SK-N-SH treated with all-trans-retinoic acid at 6 μM for 48 hours (cell line): ENCODE measurements around the gene KRTAP10-3.

Experiments used
- ATAC-seq: fragments of 200-7000 bp; cut with Tn5 transposase; 3 replicates; pipeline ENCODE4 v1.9.1; 2020; ENCODE audit warnings: mild to moderate bottlenecking, moderate library complexity
- ARNTL ChIP-seq: fragments of 450-650 bp; formaldehyde crosslinking; IDR thresholded peaks from 2 replicates; pipeline ENCODE4 v1.5.0; 2020; ENCODE audit warnings: low read depth, mild to moderate bottlenecking, moderate library complexity, borderline replicate concordance
- BACH2 ChIP-seq: fragments of 250-450 bp; sonication (Bioruptor Pico); IDR thresholded peaks from 2 replicates; pipeline ENCODE4 v1.9.0; 2021; ENCODE audit warnings: mild to moderate bottlenecking, borderline replicate concordance
- CREB5 ChIP-seq: fragments of 250-450 bp; sonication (Bioruptor Pico); IDR thresholded peaks from 2 replicates; pipeline ENCODE4 v1.5.1; 2020; ENCODE audit warnings: low read depth, mild to moderate bottlenecking, moderate library complexity
- CSDC2 ChIP-seq: fragments of 250-450 bp; sonication (Bioruptor Pico); IDR thresholded peaks from 2 replicates; pipeline ENCODE4 v1.5.0; 2020; ENCODE audit warnings: mild to moderate bottlenecking, moderate library complexity
- ESRRG ChIP-seq: fragments of 250-450 bp; sonication (Bioruptor Pico); IDR thresholded peaks from 2 replicates; pipeline ENCODE4 v1.6.1; 2021; ENCODE audit warnings: mild to moderate bottlenecking
- ISL1 ChIP-seq: fragments of 250-450 bp; sonication (Bioruptor Pico); IDR thresholded peaks from 2 replicates; pipeline ENCODE4 v2.1.2; 2022; ENCODE audit warnings: mild to moderate bottlenecking, moderate library complexity
- OSR1 ChIP-seq: fragments of 250-450 bp; sonication (Bioruptor Pico); IDR thresholded peaks from 2 replicates; pipeline ENCODE4 v1.8.0; 2022; ENCODE audit warnings: moderate library complexity, mild to moderate bottlenecking, inconsistent platforms
- PPARA ChIP-seq: fragments of 250-450 bp; sonication (Bioruptor Pico); IDR thresholded peaks from 2 replicates; pipeline ENCODE4 v1.5.0; 2020; ENCODE audit warnings: mild to moderate bottlenecking, borderline replicate concordance
- RARB ChIP-seq: fragments of 250-450 bp; sonication (Bioruptor Pico); IDR thresholded peaks from 2 replicates; pipeline ENCODE4 v1.8.0; 2021; ENCODE audit warnings: mild to moderate bottlenecking, moderate library complexity
- SNAI2 ChIP-seq: fragments of 250-450 bp; sonication (Bioruptor Pico); IDR thresholded peaks from 2 replicates; pipeline ENCODE4 v1.5.0; 2020; ENCODE audit warnings: mild to moderate bottlenecking, moderate library complexity
- TCF4 ChIP-seq: fragments of 250-450 bp; sonication (Bioruptor Pico); IDR thresholded peaks from 2 replicates; pipeline ENCODE4 v1.8.0; 2021; ENCODE audit warnings: mild to moderate bottlenecking, moderate library complexity, borderline replicate concordance
- TOX ChIP-seq: fragments of 250-450 bp; sonication (Bioruptor Pico); IDR thresholded peaks from 2 replicates; pipeline ENCODE4 v1.8.0; 2021; ENCODE audit warnings: mild to moderate bottlenecking, moderate library complexity, borderline replicate concordance
- TSHZ2 ChIP-seq: fragments of 250-450 bp; sonication (Bioruptor Pico); IDR thresholded peaks from 2 replicates; pipeline ENCODE4 v1.5.0; 2020; ENCODE audit warnings: mild to moderate bottlenecking, moderate library complexity
- ZFP3 ChIP-seq: fragments of 250-450 bp; sonication (Bioruptor Pico); IDR thresholded peaks from 2 replicates; pipeline ENCODE4 v1.5.0; 2020; ENCODE audit warnings: mild to moderate bottlenecking, moderate library complexity
- ZFP30 ChIP-seq: fragments of 450-650 bp; formaldehyde crosslinking; IDR thresholded peaks from 2 replicates; pipeline ENCODE4 v1.5.0; 2022; ENCODE audit warnings: mild to moderate bottlenecking, moderate library complexity
- ZNF565 ChIP-seq: fragments of 450-650 bp; formaldehyde crosslinking; conservative IDR thresholded peaks from 2 replicates; pipeline ENCODE4 v1.5.0; 2020; ENCODE audit warnings: low read depth, mild to moderate bottlenecking, moderate library complexity
- ZNF70 ChIP-seq: fragments of 450-650 bp; formaldehyde crosslinking; IDR thresholded peaks from 2 replicates; pipeline ENCODE4 v1.5.0; 2020; ENCODE audit warnings: mild to moderate bottlenecking, moderate library complexity
- ZNF8 ChIP-seq: fragments of 450-650 bp; formaldehyde crosslinking; IDR thresholded peaks from 2 replicates; pipeline ENCODE4 v1.5.0; 2020; ENCODE audit warnings: mild to moderate bottlenecking, moderate library complexity
- TF ChIP-seq, protein P1 (sequence below): fragments of 250-450 bp; sonication (Bioruptor Pico); IDR thresholded peaks from 2 replicates; pipeline ENCODE4 v1.8.0; 2021; ENCODE audit warnings: low read depth, mild to moderate bottlenecking, moderate library complexity, borderline replicate concordance
- TF ChIP-seq, protein P2 (sequence below): fragments of 250-450 bp; sonication (Bioruptor Pico); IDR thresholded peaks from 2 replicates; pipeline ENCODE4 v1.5.1; 2021; ENCODE audit warnings: mild to moderate bottlenecking, moderate library complexity
- TF ChIP-seq, protein P3 (sequence below): fragments of 250-450 bp; sonication (Bioruptor Pico); IDR thresholded peaks from 2 replicates; pipeline ENCODE4 v1.8.0; 2020; ENCODE audit warnings: mild to moderate bottlenecking, moderate library complexity, borderline replicate concordance

The KRTAP10-3 gene

DNA sequence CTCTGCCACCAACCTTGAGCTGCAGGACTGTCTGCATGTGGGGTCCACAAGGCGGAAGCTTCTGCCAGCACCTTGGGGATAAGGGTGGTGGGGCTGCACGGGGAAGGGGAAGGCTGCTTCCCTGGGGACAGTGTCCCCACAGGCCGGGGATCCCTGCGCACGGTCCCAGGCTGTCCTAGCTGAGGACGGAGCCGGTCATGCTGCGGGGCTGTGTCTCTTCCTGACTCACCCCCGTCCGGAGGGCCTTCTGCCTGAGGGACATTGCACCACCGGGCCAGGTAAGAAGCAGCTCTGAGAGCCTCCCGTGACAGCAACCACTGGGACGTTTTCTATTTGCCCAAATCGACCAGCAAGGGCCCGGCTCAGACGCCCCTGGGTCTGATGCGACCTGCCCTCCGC is 48.5 kb downstream of the KRTAP10-3 start (continued):
- TF ChIP-seq, protein P1, sequence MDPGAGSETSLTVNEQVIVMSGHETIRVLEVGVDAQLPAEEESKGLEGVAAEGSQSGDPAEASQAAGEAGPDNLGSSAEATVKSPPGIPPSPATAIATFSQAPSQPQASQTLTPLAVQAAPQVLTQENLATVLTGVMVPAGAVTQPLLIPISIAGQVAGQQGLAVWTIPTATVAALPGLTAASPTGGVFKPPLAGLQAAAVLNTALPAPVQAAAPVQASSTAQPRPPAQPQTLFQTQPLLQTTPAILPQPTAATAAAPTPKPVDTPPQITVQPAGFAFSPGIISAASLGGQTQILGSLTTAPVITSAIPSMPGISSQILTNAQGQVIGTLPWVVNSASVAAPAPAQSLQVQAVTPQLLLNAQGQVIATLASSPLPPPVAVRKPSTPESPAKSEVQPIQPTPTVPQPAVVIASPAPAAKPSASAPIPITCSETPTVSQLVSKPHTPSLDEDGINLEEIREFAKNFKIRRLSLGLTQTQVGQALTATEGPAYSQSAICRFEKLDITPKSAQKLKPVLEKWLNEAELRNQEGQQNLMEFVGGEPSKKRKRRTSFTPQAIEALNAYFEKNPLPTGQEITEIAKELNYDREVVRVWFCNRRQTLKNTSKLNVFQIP, result no peak
- TF ChIP-seq TOX, result no peak
- TF ChIP-seq ZNF565 (CRISPR knock-in tag), result no peak
- TF ChIP-seq, protein P2, sequence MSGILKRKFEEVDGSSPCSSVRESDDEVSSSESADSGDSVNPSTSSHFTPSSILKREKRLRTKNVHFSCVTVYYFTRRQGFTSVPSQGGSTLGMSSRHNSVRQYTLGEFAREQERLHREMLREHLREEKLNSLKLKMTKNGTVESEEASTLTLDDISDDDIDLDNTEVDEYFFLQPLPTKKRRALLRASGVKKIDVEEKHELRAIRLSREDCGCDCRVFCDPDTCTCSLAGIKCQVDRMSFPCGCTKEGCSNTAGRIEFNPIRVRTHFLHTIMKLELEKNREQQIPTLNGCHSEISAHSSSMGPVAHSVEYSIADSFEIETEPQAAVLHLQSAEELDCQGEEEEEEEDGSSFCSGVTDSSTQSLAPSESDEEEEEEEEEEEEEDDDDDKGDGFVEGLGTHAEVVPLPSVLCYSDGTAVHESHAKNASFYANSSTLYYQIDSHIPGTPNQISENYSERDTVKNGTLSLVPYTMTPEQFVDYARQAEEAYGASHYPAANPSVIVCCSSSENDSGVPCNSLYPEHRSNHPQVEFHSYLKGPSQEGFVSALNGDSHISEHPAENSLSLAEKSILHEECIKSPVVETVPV (CRISPR knock-in tag), result no peak

GRCh38 chr21:44509539-44509938 is 49.1 kb downstream of the KRTAP10-3 start:
- ATAC-seq, result peak; percentile 74

DNA sequence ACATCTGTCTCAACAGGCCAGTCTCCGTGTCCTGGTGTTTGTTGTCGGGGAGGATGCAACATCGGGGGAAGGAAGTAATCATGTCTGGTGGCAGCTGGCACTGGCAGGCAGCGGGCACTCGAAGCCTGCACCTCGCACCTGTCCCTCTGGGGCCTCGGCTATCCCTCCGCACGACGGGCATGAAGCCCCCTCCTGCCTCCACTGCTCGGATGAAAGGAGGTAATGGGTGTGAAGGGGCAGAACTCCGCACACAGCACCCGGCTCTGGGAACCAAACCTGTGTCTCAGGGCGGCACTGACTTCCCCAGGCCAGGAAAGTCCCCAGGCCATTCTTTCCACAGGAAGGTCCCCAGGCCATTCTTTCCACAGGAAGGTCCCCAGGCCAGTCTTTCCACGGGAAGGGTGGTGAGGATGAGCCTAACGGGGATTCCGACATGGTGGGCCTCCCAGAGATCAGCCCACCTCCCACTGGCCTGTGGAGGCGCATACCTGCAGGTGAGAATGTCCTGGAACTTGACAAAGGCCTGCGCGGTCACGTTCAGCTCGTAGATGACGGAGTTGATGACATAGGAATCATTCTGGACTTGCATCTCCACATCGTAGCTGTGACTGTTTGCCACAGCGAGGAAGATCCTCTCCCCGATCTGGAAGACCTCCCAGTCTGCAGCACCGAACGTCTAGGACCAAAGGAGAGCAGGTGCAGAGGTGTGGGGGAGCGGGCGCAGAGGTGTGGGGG is 49.7 kb downstream of the KRTAP10-3 start:
- ATAC-seq, result no peak
- TF ChIP-seq BACH2 (CRISPR knock-in tag), result no peak
- TF ChIP-seq RARB (CRISPR knock-in tag), result no peak
- no peak for TF ChIP-seq CSDC2 (CRISPR knock-in tag)
- no peak for TF ChIP-seq TSHZ2 (CRISPR knock-in tag)
- TF ChIP-seq SNAI2 (CRISPR knock-in tag), result no peak
- no peak for TF ChIP-seq CREB5 (CRISPR knock-in tag)
- no peak for TF ChIP-seq ZNF565 (CRISPR knock-in tag)
- TF ChIP-seq, protein P1, result no peak
- no peak for TF ChIP-seq ISL1
- no peak for TF ChIP-seq TCF4 (CRISPR knock-in tag)
- TF ChIP-seq ARNTL (CRISPR knock-in tag), result no peak

More at GRCh38 chr21:44509539-44509938, 49.1 kb downstream of the KRTAP10-3 start:
- TF ChIP-seq CSDC2 (CRISPR knock-in tag), result no peak
- no peak for TF ChIP-seq ZNF8
- TF ChIP-seq, protein P1, result no peak
- no peak for TF ChIP-seq TOX
- no peak for TF ChIP-seq SNAI2 (CRISPR knock-in tag)
- TF ChIP-seq, protein P3, sequence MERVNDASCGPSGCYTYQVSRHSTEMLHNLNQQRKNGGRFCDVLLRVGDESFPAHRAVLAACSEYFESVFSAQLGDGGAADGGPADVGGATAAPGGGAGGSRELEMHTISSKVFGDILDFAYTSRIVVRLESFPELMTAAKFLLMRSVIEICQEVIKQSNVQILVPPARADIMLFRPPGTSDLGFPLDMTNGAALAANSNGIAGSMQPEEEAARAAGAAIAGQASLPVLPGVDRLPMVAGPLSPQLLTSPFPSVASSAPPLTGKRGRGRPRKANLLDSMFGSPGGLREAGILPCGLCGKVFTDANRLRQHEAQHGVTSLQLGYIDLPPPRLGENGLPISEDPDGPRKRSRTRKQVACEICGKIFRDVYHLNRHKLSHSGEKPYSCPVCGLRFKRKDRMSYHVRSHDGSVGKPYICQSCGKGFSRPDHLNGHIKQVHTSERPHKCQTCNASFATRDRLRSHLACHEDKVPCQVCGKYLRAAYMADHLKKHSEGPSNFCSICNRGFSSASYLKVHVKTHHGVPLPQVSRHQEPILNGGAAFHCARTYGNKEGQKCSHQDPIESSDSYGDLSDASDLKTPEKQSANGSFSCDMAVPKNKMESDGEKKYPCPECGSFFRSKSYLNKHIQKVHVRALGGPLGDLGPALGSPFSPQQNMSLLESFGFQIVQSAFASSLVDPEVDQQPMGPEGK, result no peak
- TF ChIP-seq ZNF70, result no peak
- TF ChIP-seq ISL1, result no peak
- TF ChIP-seq ZFP3 (CRISPR knock-in tag), result no peak
- TF ChIP-seq ZNF565 (CRISPR knock-in tag), result no peak
- no peak for TF ChIP-seq ESRRG (CRISPR knock-in tag)
- TF ChIP-seq PPARA, result no peak
- TF ChIP-seq ZFP30 (CRISPR knock-in tag), result no peak
- no peak for TF ChIP-seq TCF4 (CRISPR knock-in tag)
- TF ChIP-seq CREB5 (CRISPR knock-in tag), result no peak
- TF ChIP-seq RARB (CRISPR knock-in tag), result no peak
- no peak for TF ChIP-seq OSR1
- TF ChIP-seq BACH2 (CRISPR knock-in tag), result no peak
- no peak for TF ChIP-seq ARNTL (CRISPR knock-in tag)
